Central memory CD8-positive, alpha-beta T cell (primary cell): ENCODE results near the gene SMYD3.
"Not testable (repeated sequence)": the region's sequence is repeated elsewhere in the genome, so short reads cannot be mapped to it uniquely, and the experiment has no call there.

ENCODE experiments used
- ATAC-seq: fragments of 150-1000 bp; cut with Tn5 transposase; replicated peaks from 2 replicates; pipeline ENCODE4 v1.10.0; 2022; ENCODE audit warnings: mild to moderate bottlenecking, moderate FRiP score, moderate number of reproducible peaks; ENCODE audit not compliant: poor library complexity, severe bottlenecking; ENCODE audit errors: extremely low read depth
- DNase-seq, 2 donors: peaks; one replicate each; pipeline ENCODE4 v3.0.0; 2021; ENCODE audit warnings: low spot score in 2 of 2
- H3K27ac Mint-ChIP-seq: one replicate; pipeline ENCODE4 v1.8.0; 2022; ENCODE audit warnings: low read depth, mild to moderate bottlenecking, moderate library complexity, mixed read lengths
- H3K27me3 Mint-ChIP-seq: one replicate; pipeline ENCODE4 v1.8.0; 2022; ENCODE audit warnings: mixed read lengths
- H3K36me3 Mint-ChIP-seq: one replicate; pipeline ENCODE4 v1.8.0; 2022; ENCODE audit warnings: mild to moderate bottlenecking, moderate library complexity, mixed read lengths; ENCODE audit not compliant: insufficient read depth
- H3K4me1 Mint-ChIP-seq: one replicate; pipeline ENCODE4 v1.8.0; 2022; ENCODE audit warnings: mixed read lengths
- H3K4me3 Mint-ChIP-seq: one replicate; pipeline ENCODE4 v1.8.0; 2022; ENCODE audit warnings: mild to moderate bottlenecking, moderate library complexity, mixed read lengths
- H3K9me3 Mint-ChIP-seq: one replicate; pipeline ENCODE4 v1.8.0; 2022; ENCODE audit warnings: mixed read lengths

SMYD3 gene

GRCh38 chr1:246036175-246036574 lies 470.9 kb downstream of the SMYD3 start:
- Mint-ChIP-seq H3K36me3 (no peaks in the 10 kb centered on the region), H3K4me1 (no peaks in the 10 kb centered on the region), H3K27me3 (no peaks in the 10 kb centered on the region), H3K4me3 (no peak overlapping the region), H3K27ac (no peak overlapping the region), H3K9me3 (no peaks in the 10 kb centered on the region)
- no peak for ATAC-seq
- DNase-seq = no peak

- no peak for ATAC-seq
- Mint-ChIP-seq H3K4me3 (no peak overlapping the region), H3K27me3 (no peaks in the 10 kb centered on the region), H3K36me3 (no peaks in the 10 kb centered on the region), H3K9me3 (no peaks in the 10 kb centered on the region), H3K27ac (no peak overlapping the region), H3K4me1 (no peaks in the 10 kb centered on the region)
- no peak for DNase-seq
Measured at GRCh38 chr1:246035060-246035541, 472.0 kb downstream of the SMYD3 start.

- Mint-ChIP-seq H3K9me3 (no peaks in the 10 kb centered on the region), H3K4me3 (no peak overlapping the region), H3K4me1 (no peaks in the 10 kb centered on the region), H3K36me3 (no peaks in the 10 kb centered on the region), H3K27ac (no peak overlapping the region), H3K27me3 (no peaks in the 10 kb centered on the region)
- no peak for ATAC-seq
- no peak for DNase-seq
Measured at GRCh38 chr1:246034630-246035029, 472.4 kb downstream of the SMYD3 start.

GRCh38 chr1:246032984-246033383 lies 474.1 kb downstream of the SMYD3 start:
- no peaks in the 10 kb centered on the region for H3K4me1 Mint-ChIP-seq
- no peak for DNase-seq
- no peaks in the 10 kb centered on the region for H3K27me3 Mint-ChIP-seq
- no peaks in the 10 kb centered on the region for H3K9me3 Mint-ChIP-seq
- H3K4me3 Mint-ChIP-seq = no peak overlapping the region
- H3K27ac Mint-ChIP-seq = no peak overlapping the region
- no peaks in the 10 kb centered on the region for H3K36me3 Mint-ChIP-seq
- ATAC-seq = no peak

DNA sequence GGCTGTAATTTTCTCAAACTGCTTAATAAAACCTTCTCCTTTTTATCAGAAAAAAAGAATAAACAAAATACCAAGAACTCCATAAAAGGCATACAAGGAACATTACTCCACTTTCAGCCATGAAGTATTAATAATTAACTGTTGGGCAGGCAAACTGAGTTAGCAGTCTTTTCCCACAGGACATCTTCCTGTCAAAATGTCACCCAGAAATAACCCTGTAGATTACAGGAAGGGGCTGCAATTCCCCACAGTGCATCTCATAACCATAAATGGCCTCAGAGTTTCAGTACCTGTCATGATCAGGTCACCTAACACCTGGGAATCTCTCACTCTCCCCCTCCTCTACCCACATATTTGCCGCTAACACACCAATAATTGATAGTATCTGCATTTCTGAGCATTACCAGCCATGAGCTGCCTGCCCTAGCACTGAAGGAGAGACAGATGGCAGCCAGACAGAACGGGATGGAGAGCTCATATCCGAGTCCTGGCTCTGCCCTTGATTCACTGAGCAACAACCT lies 475.0 kb downstream of the SMYD3 start:
- Mint-ChIP-seq H3K36me3 (no peaks in the 10 kb centered on the region), H3K4me1 (no peaks in the 10 kb centered on the region), H3K4me3 (no peak overlapping the region), H3K9me3 (no peaks in the 10 kb centered on the region), H3K27me3 (no peaks in the 10 kb centered on the region), H3K27ac (no peak overlapping the region)
- DNase-seq = no peak
- ATAC-seq = no peak

DNA sequence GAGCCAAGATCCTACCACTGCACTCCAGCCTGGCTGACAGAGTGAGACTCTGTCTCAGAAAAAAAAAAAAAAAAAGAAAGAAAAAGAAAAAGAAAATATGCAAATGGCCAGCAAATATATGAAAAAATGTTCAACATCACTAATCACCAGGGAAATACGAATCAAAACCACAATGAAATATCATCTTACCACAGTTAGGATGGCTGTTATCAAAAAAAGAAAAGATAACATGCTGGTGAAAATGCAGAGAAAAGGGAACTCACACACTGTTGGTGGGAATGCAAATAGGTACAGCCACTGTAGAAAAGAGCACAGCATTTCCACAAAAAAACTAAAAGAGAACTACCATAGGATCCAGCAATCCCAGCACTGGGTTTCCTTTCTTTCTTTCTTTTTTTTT lies 477.5 kb downstream of the SMYD3 start:
- no peaks in the 10 kb centered on the region for H3K27me3 Mint-ChIP-seq
- no peaks in the 10 kb centered on the region for H3K4me1 Mint-ChIP-seq
- peaks cover 1% of the 10 kb centered on the region for H3K36me3 Mint-ChIP-seq
- no peak for ATAC-seq
- H3K27ac Mint-ChIP-seq = no peak overlapping the region
- no peak for DNase-seq
- no peaks in the 10 kb centered on the region for H3K9me3 Mint-ChIP-seq
- H3K4me3 Mint-ChIP-seq = no peak overlapping the region

GRCh38 chr1:246024118-246024517 lies 483.0 kb downstream of the SMYD3 start:
- H3K9me3 Mint-ChIP-seq, ATAC-seq, H3K27me3 Mint-ChIP-seq, H3K4me3 Mint-ChIP-seq, H3K36me3 Mint-ChIP-seq, DNase-seq: not testable (repeated sequence)
- H3K27ac Mint-ChIP-seq = peak overlapping the region; percentile 84
- peaks cover 14% of the 10 kb centered on the region for H3K4me1 Mint-ChIP-seq

- Mint-ChIP-seq H3K4me3 (no peak overlapping the region), H3K27me3 (no peaks in the 10 kb centered on the region), H3K27ac (no peak overlapping the region), H3K9me3 (no peaks in the 10 kb centered on the region), H3K4me1 (peaks cover 14% of the 10 kb centered on the region), H3K36me3 (no peaks in the 10 kb centered on the region)
- DNase-seq (no peak), ATAC-seq (no peak)
Measured at GRCh38 chr1:246020211-246020954, 486.7 kb downstream of the SMYD3 start.

DNA sequence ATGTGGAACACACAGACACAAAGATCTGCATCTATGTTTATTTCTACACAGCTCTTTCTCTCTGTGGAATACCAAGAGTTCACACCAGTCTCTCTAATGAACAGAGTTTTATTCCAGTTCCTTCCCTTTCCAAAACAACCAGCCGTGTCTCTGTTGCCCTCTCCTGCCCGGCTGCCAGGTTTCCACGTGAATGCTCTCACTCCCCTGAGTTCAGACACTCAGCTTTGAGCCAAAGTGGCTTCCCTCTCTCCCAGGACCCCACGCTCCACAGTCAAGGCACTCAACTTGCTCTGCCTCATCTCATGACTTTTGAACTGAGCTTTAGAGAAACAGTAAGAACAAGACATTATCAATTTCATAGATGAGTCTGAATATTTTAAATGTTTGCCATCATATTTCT lies 488.9 kb downstream of the SMYD3 start:
- Mint-ChIP-seq H3K36me3 (no peaks in the 10 kb centered on the region), H3K4me1 (peaks cover 3% of the 10 kb centered on the region), H3K27ac (no peak overlapping the region), H3K27me3 (no peaks in the 10 kb centered on the region), H3K9me3 (no peaks in the 10 kb centered on the region), H3K4me3 (no peak overlapping the region)
- ATAC-seq (no peak), DNase-seq (no peak)

- no peak overlapping the region for H3K4me3 Mint-ChIP-seq
- no peak overlapping the region for H3K27ac Mint-ChIP-seq
- no peak for DNase-seq
- ATAC-seq = no peak
- no peaks in the 10 kb centered on the region for H3K4me1 Mint-ChIP-seq
- no peaks in the 10 kb centered on the region for H3K9me3 Mint-ChIP-seq
- H3K27me3 Mint-ChIP-seq = no peaks in the 10 kb centered on the region
- H3K36me3 Mint-ChIP-seq = peaks cover 2% of the 10 kb centered on the region
Measured at GRCh38 chr1:246012341-246012740, 494.7 kb downstream of the SMYD3 start.

DNA sequence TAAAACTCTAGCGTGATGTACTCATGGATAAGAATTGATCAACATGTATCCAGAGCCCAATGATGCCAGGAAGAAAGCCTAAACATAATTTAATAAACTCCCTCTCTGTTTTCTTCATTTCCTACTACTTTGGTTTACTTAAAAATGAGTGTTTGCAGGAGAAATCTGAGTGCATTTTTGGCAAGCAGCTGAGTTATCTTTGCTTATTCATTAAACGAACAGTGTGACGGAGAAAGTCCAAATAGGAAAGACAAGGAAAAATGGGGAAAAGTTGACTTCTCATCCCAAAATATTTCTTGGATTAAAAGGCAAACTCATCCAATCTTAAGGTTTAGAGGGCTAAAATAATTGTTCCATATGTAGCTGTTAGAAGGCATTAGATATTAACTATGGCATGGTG lies 496.7 kb downstream of the SMYD3 start:
- no peak for DNase-seq
- peaks cover 2% of the 10 kb centered on the region for H3K36me3 Mint-ChIP-seq
- no peak for ATAC-seq
- no peak overlapping the region for H3K4me3 Mint-ChIP-seq
- H3K4me1 Mint-ChIP-seq = no peaks in the 10 kb centered on the region
- H3K27me3 Mint-ChIP-seq = no peaks in the 10 kb centered on the region
- H3K9me3 Mint-ChIP-seq = no peaks in the 10 kb centered on the region
- no peak overlapping the region for H3K27ac Mint-ChIP-seq

GRCh38 chr1:246008363-246008831 lies 498.7 kb downstream of the SMYD3 start:
- H3K27me3 Mint-ChIP-seq = no peaks in the 10 kb centered on the region
- no peak for DNase-seq

GRCh38 chr1:246005067-246005466 lies 502.0 kb downstream of the SMYD3 start:
- Mint-ChIP-seq H3K36me3 (peaks cover 2% of the 10 kb centered on the region), H3K27ac (no peak overlapping the region), H3K4me1 (no peaks in the 10 kb centered on the region), H3K27me3 (no peaks in the 10 kb centered on the region), H3K4me3 (no peak overlapping the region), H3K9me3 (no peaks in the 10 kb centered on the region)
- DNase-seq (no peak), ATAC-seq (no peak)

More at GRCh38 chr1:246008363-246008831, 498.7 kb downstream of the SMYD3 start:
- H3K4me3 Mint-ChIP-seq = no peak overlapping the region
- peaks cover 2% of the 10 kb centered on the region for H3K36me3 Mint-ChIP-seq
- no peak overlapping the region for H3K27ac Mint-ChIP-seq
- no peak for ATAC-seq
- no peaks in the 10 kb centered on the region for H3K9me3 Mint-ChIP-seq
- H3K4me1 Mint-ChIP-seq = no peaks in the 10 kb centered on the region
